Measurements from ENCODE around the gene COQ5. TPM values are rescaled to one million over a fixed set of nuclear protein-coding genes. Genes with fewer than 3 reads are reported as not detected.

Gene COQ5
- polyA plus RNA-seq, 1 donor from 2014 or later = 91.6 TPM

DNA sequence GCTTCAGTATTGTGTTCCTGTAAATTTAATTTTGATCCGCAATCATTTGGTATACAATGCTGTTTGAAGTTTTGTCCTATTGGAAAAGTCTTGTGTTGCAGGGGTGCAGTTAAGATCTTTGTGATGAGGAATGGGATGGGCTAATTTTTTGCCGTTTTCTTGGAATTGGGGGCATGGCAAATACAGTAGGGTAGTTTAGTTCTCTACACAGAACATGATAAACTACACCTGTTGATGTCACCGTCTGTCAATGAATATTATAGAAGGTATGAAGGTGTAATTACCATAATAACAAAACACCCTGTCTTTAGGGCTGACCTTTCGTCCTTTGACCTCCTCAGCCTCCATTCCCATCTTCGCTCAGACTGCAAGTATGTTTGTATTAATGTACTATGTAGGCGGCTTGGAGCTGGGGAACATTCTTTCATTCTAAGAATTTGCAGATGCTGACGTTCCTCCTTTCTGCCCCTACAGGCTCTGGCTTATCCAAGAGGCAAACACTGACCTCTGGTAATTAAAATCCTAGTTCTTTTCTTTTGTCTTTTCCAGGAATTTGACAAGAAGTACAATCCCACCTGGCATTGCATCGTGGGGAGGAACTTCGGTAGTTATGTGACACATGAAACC is 31.3 kb downstream of the COQ5 start:
- Histone ChIP-seq H3K27ac (ENCODE audit: low read length) (no peak overlapping the region), H3F3A (ENCODE audit: insufficient read depth, low read length, poor library complexity, severe bottlenecking) (no peaks in the 10 kb centered on the region), H4K20me1 (ENCODE audit: insufficient read depth) (peaks cover 4% of the 10 kb centered on the region)

More for the DNA sequence above, 31.3 kb downstream of the COQ5 start:
- no peak overlapping the region for H2AFZ ChIP-seq (ENCODE audit: low read depth, low read length)
- peak overlapping the region; percentile 66 for H3K9ac ChIP-seq (ENCODE audit: low read length)
- H3K27me3 ChIP-seq (ENCODE audit: insufficient read depth, low read depth, low read length) = no peaks in the 10 kb centered on the region
- peaks cover 23% of the 10 kb centered on the region for H3K79me2 ChIP-seq (replicated peaks; ENCODE audit: insufficient read depth, low read length)
- no peak for TF ChIP-seq SMC3 (conservative IDR thresholded peaks at IDR 0.05; ENCODE audit: poor library complexity)
- no peak for TF ChIP-seq REST (IDR thresholded peaks at IDR 0.05; ENCODE audit: borderline replicate concordance)
- TF ChIP-seq MXI1 (conservative IDR thresholded peaks at IDR 0.05; ENCODE audit: poor library complexity, severe bottlenecking) = no peak
- no peak for TF ChIP-seq EZH2 (IDR thresholded peaks at IDR 0.05; ENCODE audit: borderline replicate concordance, insufficient read depth, low read length, poor library complexity, severe bottlenecking)
- no peak for TF ChIP-seq RAD21 (conservative IDR thresholded peaks at IDR 0.05)
- TF ChIP-seq, protein P1, sequence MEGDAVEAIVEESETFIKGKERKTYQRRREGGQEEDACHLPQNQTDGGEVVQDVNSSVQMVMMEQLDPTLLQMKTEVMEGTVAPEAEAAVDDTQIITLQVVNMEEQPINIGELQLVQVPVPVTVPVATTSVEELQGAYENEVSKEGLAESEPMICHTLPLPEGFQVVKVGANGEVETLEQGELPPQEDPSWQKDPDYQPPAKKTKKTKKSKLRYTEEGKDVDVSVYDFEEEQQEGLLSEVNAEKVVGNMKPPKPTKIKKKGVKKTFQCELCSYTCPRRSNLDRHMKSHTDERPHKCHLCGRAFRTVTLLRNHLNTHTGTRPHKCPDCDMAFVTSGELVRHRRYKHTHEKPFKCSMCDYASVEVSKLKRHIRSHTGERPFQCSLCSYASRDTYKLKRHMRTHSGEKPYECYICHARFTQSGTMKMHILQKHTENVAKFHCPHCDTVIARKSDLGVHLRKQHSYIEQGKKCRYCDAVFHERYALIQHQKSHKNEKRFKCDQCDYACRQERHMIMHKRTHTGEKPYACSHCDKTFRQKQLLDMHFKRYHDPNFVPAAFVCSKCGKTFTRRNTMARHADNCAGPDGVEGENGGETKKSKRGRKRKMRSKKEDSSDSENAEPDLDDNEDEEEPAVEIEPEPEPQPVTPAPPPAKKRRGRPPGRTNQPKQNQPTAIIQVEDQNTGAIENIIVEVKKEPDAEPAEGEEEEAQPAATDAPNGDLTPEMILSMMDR (IDR thresholded peaks at IDR 0.05; ENCODE audit: poor library complexity, severe bottlenecking) = no peak
- no peak for TF ChIP-seq POLR2AphosphoS5 (IDR thresholded peaks at IDR 0.05)
- no peak for TF ChIP-seq TAF1 (IDR thresholded peaks at IDR 0.05; ENCODE audit: low read depth)
- no peak for TF ChIP-seq EP300 (conservative IDR thresholded peaks at IDR 0.05; ENCODE audit: poor library complexity, severe bottlenecking)
- no peaks in the 10 kb centered on the region for H3K36me3 ChIP-seq (ENCODE audit: insufficient read depth, low read length)
- H3K9me3 ChIP-seq (ENCODE audit: low read length) = no peaks in the 10 kb centered on the region
- peak overlapping the region; percentile 79 for H3K4me3 ChIP-seq (ENCODE audit: low read length)
- H3K4me2 ChIP-seq (ENCODE audit: low read length) = peak overlapping the region; percentile 72
- no peaks in the 10 kb centered on the region for H3K9me2 ChIP-seq (ENCODE audit: insufficient read depth, low read length)

All from neural cell (in vitro differentiated cells).